Tibial artery (tissue), 4 donors: ENCODE data around the gene KLK3.
A peak's percentile ranks its signal among the peaks of the same experiment; 100 is the strongest.

Experiments
- DNase-seq, 2 donors: peaks; one replicate each; pipeline ENCODE4 v3.0.0-alpha.2; 2019
- H3K27ac ChIP-seq, 2 donors: fragments of 200-600 bp; sonication (generic) in 1 of 2; 1 replicate in 1 of 2; 2 replicates in 1 of 2; pipeline ENCODE4 v1.5.1; 2018 to 2019; ENCODE audit warnings: mild to moderate bottlenecking in 1 of 2
- H3K27me3 ChIP-seq, 2 donors: fragments of 200-600 bp; sonication (generic) in 1 of 2; one replicate each; pipeline versions ENCODE4 v1.5.1 to v1.6.0; 2016 to 2019
- H3K36me3 ChIP-seq, 3 donors: fragments of 200-600 bp; sonication (generic) in 2 of 3; one replicate each; pipeline ENCODE4 v1.5.1; 2016 to 2019; ENCODE audit warnings: mild to moderate bottlenecking in 2 of 3
- H3K4me1 ChIP-seq, 4 donors: fragments of 200-600 bp; sonication (generic) in 2 of 4; 1 replicate in 3 of 4; 2 replicates in 1 of 4; pipeline ENCODE4 v1.5.1; 2016 to 2019
- H3K4me3 ChIP-seq, 2 donors: fragments of 200-600 bp; sonication (generic) in 1 of 2; 1 replicate in 1 of 2; 2 replicates in 1 of 2; pipeline ENCODE4 v1.5.1; 2018 to 2019; ENCODE audit warnings: mild to moderate bottlenecking in 2 of 2
- H3K9me3 ChIP-seq, 3 donors: fragments of 200-600 bp; sonication (generic) in 1 of 3; one replicate each; pipeline ENCODE4 v1.5.1; 2016 to 2019
- CTCF ChIP-seq, 2 experiments: fragments of 200-600 bp in 1 of 2; fragments of 450-650 bp in 1 of 2; IDR thresholded peaks; one replicate each; pipeline ENCODE4 v1.5.1; 2017 to 2019; ENCODE audit warnings: antibody characterized with exemption in 2 of 2, mild to moderate bottlenecking in 1 of 2, moderate library complexity in 1 of 2
- intact Hi-C: fragments of 100-400 bp; cut with DNase I; formaldehyde crosslinking; loops from one replicate; pipeline ENCODE4 v1.15.0; 2023; ENCODE audit warnings: low total_unique reads

KLK3 gene

GRCh38 chr19:50896591-50897190, 42.0 kb downstream of the KLK3 start:
- Histone ChIP-seq H3K36me3 (no peaks in the 10 kb centered on the region), H3K27ac (no peak overlapping the region), H3K4me3 (no peak overlapping the region), H3K27me3 (peaks cover 0 to 8% of the 10 kb centered on the region in 2 donors), H3K9me3 (no peaks in the 10 kb centered on the region), H3K4me1 (no peaks in the 10 kb centered on the region)
- peak in 1 of 2 donors; percentile 58 for DNase-seq
- TF ChIP-seq CTCF (IDR thresholded peaks at IDR 0.05): no peak
- intact Hi-C loops: no loop called here

GRCh38 chr19:50897191-50897607, 42.5 kb downstream of the KLK3 start:
- Histone ChIP-seq H3K36me3 (no peaks in the 10 kb centered on the region), H3K4me3 (no peak overlapping the region), H3K27me3 (peaks cover 0 to 5% of the 10 kb centered on the region in 2 donors), H3K27ac (no peak overlapping the region), H3K9me3 (no peaks in the 10 kb centered on the region), H3K4me1 (no peaks in the 10 kb centered on the region)
- no peak for DNase-seq
- intact Hi-C loops: no loop called here
- TF ChIP-seq CTCF (IDR thresholded peaks at IDR 0.05): no peak

- H3K4me1 ChIP-seq: no peaks in the 10 kb centered on the region
- intact Hi-C loops: no loop called here
- no peak for TF ChIP-seq CTCF (IDR thresholded peaks at IDR 0.05)
- H3K27ac ChIP-seq: no peak overlapping the region
- H3K36me3 ChIP-seq: no peaks in the 10 kb centered on the region
- peaks cover 0 to 5% of the 10 kb centered on the region in 2 donors for H3K27me3 ChIP-seq
- no peaks in the 10 kb centered on the region for H3K9me3 ChIP-seq
- H3K4me3 ChIP-seq: no peak overlapping the region
- peak in 1 of 2 donors; percentile 13 for DNase-seq
Measured at GRCh38 chr19:50897612-50898011, 42.9 kb downstream of the KLK3 start.

GRCh38 chr19:50898018-50898417, 43.3 kb downstream of the KLK3 start:
- intact Hi-C loops: no loop called here
- DNase-seq: peak in 1 of 2 donors; percentile 5
- Histone ChIP-seq H3K4me1 (no peaks in the 10 kb centered on the region), H3K27me3 (peaks cover 0 to under 1% of the 10 kb centered on the region in 2 donors), H3K27ac (no peak overlapping the region), H3K4me3 (no peak overlapping the region), H3K36me3 (no peaks in the 10 kb centered on the region), H3K9me3 (no peaks in the 10 kb centered on the region)
- no peak for TF ChIP-seq CTCF (IDR thresholded peaks at IDR 0.05)

- H3K9me3 ChIP-seq: no peaks in the 10 kb centered on the region
- H3K27ac ChIP-seq: no peak overlapping the region
- intact Hi-C loops: no loop called here
- H3K27me3 ChIP-seq: no peaks in the 10 kb centered on the region
- no peak overlapping the region for H3K4me3 ChIP-seq
- no peaks in the 10 kb centered on the region for H3K36me3 ChIP-seq
- no peak for DNase-seq
- TF ChIP-seq CTCF (IDR thresholded peaks at IDR 0.05): no peak
- H3K4me1 ChIP-seq: no peaks in the 10 kb centered on the region
Measured at GRCh38 chr19:50899569-50899968, 44.9 kb downstream of the KLK3 start.

GRCh38 chr19:50902640-50903039, 47.9 kb downstream of the KLK3 start:
- no peaks in the 10 kb centered on the region for H3K36me3 ChIP-seq
- H3K4me3 ChIP-seq: no peak overlapping the region
- no peaks in the 10 kb centered on the region for H3K9me3 ChIP-seq
- no peaks in the 10 kb centered on the region for H3K4me1 ChIP-seq
- no peak overlapping the region for H3K27ac ChIP-seq
- DNase-seq: no peak
- H3K27me3 ChIP-seq: peaks cover 0 to 9% of the 10 kb centered on the region in 2 donors
- intact Hi-C loops: no loop called here
- no peak for TF ChIP-seq CTCF (IDR thresholded peaks at IDR 0.05)
